NCI-H1092 treated with DMSO at 0.1 percent for 48 hours (cell line): ENCODE data around the gene SMC6.

Source experiments
- DNase-seq: peaks from one replicate; lab custom pipeline; 2025; lab: John Stamatoyannopoulos, UW

The SMC6 gene

DNA sequence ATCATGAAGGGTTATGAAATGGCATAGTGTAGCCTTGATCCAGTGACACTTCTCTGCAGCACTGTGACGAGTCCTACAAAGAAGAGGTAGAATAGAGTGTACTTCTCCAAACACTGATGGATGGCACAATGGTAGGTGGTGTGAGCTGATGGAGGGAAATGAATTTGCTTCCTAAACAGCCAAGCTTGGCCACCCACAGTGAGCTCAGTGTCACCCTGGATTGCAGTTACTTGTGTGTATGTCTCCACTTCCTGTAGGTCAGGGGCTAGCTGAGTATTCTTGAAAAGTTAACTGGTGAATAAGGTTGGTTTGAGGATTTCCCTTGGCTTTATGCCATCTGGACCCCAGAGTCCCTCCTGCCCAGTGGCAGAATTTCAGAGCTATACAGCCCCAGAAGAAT is 137.2 kb downstream of the SMC6 start:
- no peak for DNase-seq

DNA sequence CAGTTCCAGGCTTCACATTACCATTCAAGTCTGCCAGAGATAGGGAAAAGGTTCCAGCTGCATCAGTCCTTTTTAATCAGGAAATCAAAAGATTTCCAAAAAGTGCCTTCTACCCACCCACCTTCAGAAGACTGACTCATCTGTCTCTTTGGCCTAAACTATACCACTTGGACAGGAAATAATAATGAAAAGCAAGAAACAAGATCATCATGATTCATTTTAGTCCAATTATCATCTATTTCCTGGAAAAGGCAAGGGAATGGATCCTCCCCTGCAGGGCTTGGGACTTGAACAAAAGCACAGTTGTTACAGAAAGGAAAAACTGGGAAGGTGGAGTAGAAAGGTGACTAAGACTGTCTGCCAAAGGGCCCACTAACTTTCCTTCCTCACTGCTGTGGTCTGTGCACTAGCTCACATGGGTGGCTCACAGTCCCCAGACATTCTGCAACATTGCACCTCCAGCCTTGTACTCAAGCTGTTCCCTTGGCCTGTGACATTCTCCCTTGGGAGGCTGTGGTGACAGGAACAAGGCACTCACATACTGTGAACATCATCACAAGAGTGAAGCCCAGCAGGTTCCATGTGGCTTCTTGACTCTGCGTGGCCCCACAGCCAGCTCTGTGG is 137.8 kb downstream of the SMC6 start:
- DNase-seq = no peak

DNA sequence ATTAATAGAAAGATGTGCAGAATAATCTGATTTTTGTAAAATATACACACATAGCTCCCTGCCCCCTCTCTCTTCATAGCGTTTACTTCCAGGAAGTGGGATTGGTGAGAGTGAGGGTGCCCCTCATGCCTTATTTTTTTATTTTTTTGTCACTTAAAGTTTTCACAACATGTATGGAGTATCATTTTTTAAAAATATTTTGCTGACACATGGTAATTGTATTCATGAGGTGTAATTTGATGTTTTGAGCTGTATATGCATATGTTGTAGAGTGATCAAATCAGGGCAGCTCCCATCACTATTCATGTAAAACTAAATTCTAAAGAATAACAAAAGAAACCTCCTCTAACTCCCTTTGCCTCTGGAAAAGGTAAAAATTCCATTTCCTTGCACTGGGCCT is 138.5 kb downstream of the SMC6 start:
- no peak for DNase-seq

DNA sequence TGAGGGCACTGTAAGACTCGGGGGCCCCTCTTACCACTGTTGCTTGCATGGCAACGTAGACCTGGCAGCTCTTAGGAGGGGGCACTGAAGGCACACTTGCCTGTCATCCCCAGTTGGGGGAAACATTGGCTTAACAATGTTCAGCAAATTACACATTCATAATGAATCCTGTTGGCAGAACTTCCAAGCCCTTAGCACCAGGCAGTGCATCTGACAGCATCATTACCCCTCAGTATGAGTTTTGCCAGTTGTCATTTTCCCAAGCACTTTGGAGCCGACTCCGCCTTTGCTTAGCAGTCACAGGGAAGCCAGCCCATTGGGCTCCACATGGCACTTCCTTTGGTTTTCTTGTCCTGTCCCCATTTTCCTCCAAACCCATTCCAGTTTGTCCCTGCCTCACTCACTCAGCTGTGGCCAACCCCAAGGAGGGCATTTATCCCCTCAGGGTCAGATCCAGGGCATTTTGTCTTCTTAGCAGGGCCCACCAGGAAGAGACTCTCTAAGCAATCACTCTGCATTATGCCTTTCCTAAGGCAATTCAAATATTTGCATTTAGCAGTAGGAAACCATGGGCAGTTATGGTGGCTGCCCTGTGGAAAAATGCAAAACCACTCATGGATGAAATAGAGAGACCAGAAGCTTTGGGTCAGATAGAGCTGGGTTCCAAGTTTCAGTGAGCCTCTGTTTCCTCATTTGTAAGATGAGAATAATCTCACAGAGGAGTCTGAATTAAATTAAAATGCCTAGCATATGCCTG is 139.3 kb downstream of the SMC6 start:
- no peak for DNase-seq
